Raji (cell line): ENCODE measurements around the gene YJU2.

Experiments
- POLR2A ChIP-seq: IDR thresholded peaks from 2 replicates; pipeline ENCODE4 v1.6.1; 2011; ENCODE audit warnings: low read depth, low read length, control low read depth; ENCODE audit not compliant: insufficient read depth

Gene YJU2

DNA sequence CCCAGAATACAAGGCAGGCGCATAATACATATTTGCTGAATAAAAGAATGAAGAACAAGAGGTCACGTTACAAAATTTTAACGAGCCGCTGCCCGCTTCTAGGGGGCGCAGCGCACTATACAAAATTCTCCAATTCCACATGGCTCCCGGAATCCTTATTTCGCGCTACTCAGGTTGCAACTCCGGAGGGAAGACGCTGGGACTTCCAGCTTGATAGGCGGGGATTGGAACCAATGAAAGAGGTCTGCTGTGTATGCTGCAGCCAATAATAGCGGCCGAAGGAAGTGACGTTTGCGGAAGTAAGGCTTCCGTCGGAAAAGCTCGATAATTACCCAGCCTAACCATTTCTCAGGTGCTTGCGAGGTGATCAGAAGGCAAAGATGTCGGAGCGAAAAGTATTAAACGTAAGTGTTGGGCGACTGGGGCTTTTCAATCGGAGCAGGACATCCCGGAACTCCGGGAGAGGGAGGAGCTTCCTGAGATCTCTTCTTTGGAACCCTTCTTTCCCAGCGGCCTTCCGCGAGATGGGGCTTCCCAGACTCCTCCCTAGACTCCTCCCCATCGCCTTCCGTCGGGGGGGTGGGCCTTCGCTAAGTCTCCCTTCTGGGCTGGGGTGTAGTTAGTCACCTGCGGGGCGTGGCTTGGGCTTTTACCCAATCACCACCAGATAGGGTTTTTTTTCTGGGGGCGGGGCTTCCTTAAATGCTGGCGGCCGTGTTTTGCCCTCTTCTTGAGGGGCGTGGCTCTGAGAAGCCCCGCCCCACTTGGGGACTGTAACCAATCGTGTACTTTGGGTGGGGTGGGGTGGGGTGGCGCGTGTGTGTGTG is at the start of gene YJU2:
YJU2 (plus strand) TSS at position 314 of the 827 bp plus-strand sequence; CDS start at position 381, 67 bp downstream.
- peak; percentile 65 for TF ChIP-seq POLR2A

DNA sequence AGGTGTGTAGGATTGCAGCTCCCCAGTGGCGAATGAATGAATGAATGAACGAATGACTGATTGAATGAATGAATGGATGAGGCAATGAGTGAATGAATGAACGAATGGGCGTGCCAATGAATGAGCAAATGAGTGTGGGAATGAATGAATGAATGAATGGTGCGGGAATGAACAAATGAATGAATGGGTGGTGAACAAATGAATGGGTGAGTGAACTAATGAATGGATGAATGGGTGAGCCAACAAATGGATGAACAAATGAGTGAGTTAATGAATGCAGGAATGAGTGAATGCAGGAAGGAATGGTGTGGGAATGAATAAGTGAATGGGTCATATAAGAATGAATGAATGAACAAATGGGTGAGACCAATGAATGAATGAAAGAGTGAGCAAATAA is 49.7 kb upstream of the YJU2 start:
- TF ChIP-seq POLR2A, result no peak

DNA sequence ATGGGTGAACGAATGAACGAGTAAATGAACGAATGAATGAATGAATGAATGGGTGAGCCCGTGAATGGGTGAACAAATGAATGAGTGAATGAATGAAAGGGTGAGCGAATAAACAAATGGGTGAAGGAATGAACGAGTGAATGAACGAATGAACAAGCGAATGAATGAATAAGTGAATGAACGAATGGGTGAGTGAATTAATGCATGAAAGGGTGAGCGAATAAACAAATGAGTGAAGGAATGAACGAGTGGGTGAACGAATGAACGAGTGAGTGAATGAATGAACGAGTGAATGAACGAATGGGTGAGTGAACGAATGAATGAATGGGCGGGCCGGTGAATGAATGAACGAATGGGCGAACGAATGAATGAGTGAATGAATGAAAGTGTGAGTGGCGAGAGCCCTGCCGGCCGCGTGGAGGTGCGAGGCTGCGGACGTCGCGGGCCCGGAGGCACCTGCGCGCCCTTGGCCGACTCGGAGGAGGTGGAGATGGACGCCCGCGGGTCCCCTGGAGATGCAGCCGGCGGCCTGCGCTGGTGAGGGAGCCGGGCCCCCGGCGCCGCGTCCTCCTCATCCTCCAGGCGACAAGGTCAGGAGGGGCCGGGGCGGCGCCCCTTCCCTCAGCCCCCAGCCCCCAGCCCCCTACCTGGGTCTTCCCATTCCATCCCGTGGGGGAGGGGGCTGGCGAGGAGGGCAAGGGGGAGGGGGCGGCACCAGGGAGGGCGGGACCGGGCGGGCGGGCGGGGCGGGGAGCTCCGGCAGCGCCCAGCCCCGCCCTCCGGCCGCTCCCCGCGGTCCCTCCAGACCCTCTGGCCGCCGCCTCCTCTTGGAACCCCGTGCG is 49.0 kb upstream of the YJU2 start:
- no peak for TF ChIP-seq POLR2A

DNA sequence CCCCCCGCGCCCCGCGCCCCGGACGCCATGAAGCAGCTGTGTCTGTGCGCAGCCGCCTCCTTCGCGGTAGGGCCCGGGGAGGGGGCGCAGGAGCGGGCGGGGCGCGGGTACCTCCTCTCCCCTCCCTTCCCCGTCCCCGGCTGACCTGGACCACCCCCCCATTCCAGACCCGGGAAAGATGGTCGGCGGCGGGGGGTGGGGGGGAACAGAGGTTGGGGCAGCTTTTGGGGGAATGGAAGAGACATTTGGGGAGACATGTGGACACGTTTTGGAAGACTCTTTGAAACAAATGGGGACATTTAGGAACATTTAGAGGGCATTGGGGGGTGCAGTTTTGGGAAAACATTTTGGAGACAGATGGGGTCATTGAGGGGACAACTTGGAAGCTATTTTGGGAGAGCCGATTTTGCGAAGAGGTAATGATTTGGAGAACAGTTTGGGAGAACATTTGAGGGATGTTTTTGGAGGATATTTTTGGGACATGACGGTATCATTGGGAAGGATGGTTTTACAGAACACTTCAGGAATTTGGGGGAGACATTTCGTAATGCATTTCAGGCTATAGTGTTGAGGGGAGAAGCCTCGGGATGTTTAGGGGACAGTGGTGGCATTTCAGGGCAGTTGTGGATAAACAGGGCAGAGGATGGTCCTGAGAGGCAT is 48.3 kb upstream of the YJU2 start:
- no peak for TF ChIP-seq POLR2A

DNA sequence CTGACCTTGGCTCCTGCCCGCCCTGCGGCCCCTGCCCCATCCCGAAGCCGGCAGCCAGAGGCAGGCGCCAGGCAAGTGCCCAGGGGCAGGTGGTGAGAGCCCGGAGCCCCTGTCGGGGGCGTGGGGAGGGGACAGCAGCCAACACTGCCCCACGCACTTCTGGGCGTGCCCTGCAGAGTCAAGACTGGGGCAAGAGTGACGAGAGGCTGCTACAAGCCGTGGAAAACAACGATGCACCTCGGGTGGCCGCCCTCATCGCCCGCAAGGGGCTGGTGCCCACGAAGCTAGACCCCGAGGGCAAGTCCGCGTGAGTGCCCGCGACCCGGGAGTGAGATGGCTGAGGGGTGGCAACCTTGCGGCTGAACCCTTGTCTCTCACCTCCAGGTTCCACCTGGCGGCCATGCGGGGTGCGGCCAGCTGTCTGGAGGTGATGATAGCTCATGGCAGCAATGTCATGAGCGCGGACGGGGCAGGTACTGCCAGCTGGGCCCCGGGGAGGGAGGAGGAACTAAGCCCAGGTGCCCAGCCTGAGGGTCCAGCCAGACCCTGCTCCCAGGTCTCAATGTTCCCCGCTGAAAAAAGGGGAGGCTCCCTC is 47.1 kb upstream of the YJU2 start:
- no peak for TF ChIP-seq POLR2A

DNA sequence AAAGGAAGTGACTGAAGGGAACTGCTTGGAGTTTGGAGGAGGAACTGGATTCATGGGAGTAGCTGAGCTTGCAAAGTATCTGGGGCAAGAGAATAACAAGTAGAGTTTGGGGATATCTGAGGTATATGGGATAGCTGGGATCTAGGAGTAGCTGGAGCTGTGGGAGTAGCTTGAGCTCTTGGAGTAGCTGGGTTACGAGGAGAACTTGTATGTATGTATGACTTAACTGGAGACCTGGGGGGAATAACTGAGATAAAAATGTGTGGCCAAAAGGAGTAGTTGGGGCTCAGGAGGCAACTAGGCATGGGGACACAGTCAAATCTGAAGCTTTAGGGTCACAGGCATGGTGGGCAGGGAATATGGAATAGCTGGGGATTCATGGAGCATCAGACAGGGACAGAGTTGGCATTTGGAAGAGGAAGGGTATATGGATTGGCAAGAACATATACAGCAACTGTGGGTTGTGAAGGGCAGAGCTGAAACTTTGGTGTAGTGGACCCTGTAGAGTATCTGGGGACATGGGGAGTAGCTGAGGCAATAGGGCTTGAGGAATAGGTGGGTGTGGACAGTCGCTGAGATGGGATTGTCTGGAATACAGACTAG is 45.8 kb upstream of the YJU2 start:
- TF ChIP-seq POLR2A, result no peak

DNA sequence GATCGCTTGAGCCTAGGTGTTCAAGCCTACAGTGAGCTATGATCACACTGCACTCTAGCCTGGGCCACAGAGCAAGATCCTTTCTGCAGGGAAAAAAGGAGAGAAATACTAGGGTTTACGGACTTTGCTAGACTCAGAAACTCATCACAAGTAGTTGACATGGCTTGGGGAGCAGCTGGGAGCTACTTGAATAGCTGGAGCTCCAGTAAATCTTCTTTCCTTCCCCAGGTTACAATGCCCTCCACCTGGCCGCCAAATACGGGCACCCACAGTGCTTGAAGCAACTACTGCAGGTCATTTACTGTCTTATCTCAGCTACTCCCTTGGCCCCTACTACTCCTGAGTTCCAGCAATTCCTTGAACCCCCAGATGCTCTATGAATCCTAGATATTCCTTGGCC is 45.1 kb upstream of the YJU2 start:
- no peak for TF ChIP-seq POLR2A

DNA sequence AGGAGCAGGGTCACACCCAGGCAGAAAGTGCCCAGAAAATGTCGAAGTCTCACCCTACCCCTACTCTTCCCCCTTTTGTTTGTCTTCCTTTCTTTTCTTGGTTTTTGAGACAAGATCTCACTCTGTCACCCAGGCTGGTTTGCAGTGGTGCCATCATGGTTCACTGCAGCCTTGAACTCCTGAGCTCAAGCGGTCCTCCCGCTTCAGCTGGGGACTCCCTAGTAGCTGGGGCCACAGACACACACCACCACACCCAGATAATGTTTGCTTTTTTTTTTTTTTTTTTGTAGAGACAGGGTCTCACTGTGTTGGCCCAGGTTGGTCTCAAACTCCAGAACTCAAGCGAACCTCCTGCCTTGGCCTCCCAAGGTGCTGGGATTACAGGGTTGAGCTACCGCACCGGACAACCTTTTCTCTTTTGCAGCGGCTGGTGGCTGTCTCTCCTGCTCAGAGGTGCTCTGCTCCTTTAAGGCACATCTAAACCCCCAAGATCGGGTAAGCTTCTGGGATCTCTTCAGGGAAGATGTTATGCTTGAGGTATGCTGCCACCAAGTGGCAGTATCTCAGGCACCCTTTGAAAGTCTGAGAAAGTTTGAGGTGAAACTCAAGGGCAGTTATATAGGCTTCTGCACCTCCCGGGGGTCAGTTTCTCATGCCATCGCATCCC is 39.9 kb upstream of the YJU2 start:
- TF ChIP-seq POLR2A, result no peak

DNA sequence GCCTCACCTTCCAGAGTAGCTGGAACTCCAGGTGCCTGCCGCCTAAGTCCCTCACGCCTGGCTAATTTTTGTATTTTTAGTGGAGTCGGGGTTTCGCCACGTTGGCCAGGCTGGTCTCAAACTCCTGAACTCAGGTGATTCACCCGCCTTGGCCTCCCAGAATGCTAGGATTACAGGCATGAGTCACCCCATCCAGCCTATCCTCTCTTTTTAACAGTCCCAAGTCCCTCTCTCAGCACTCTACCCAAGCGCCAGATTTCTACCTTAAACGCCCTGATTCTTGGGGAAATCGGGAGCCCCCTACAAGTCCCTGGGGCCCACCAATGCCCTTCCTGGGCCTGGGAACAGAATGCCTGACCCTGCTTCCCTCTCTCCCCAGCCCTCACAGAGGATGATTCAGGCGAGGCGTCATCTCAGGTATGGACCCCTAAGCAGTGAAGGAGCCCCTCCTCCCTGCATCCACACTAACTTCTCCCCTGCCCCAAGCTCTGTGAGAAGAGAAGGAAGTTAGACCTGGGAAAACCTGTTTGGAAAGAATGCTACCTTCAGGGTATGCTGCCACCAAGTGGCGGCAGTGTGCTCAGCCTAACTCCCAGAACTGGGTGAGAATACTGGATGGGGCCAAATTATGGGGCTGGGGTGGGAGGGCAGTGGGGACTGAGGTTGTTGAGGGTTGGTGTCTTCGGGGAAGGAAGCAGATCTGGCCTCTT is 38.3 kb upstream of the YJU2 start:
- TF ChIP-seq POLR2A, result no peak

DNA sequence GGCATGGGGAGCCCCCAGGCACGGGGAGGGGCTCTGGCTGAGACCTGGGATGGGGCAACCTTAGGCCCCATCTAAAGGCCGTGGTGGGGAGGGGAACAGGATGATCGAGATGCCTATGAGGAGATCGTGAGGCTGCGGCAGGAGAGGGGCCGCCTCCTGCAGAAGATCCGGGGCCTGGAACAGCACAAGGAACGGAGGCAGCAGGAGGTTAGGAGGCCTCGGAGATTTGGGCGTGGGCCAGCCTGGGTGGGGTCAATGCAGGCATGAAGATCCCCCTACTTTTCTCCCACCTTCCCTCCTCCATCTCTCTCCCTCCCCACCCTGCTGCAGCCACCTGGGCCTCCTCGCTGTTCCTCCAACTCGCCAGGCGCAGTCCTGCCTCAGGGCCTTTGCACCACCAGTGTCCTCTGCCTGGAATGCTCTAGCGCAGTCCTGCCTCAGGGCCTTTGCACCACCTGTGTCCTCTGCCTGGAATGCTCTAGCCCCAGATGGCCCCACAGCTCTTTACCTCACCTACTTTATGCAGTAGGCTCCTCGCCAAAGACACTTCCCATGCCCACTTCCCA is 36.6 kb upstream of the YJU2 start:
- no peak for TF ChIP-seq POLR2A

DNA sequence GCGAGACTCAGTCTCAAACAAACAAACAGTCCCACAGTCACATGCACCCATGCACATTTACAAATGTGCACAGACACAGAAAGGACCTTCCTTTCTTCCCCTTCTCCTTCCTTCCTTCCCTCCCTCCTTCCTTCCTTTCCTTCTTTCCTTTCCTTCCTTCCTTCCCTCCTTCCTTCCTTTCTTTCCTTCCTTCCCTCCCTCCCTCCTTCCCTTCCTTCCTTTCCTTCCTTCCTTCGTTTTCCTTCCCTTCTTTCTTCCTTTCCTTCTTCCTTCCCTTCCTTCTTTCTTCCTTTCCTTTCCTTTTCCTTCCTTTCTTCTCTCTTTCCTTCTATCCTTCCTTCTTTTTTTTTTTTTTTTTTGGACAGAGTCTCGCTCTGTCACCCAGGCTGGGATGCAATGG is 33.8 kb upstream of the YJU2 start:
- no peak for TF ChIP-seq POLR2A

DNA sequence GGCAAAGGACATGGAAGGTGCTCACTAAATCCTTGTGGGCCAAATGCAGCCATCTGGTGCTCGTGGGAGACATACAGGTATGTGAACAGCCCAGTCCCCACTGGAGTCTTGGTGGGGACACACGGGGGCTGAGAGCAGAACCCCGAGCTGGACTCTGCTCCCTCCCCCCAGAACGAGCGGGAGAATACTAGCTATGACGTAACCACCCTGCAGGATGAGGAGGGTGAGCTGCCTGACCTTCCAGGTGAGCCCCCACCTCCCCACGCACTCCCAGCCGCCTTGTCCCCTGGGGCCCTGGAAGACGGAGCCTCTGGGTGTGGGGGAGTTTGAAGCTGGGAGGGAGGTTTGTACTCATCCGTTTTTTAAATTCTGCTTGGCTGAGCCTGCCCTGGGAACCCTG is 31.1 kb upstream of the YJU2 start:
- no peak for TF ChIP-seq POLR2A

DNA sequence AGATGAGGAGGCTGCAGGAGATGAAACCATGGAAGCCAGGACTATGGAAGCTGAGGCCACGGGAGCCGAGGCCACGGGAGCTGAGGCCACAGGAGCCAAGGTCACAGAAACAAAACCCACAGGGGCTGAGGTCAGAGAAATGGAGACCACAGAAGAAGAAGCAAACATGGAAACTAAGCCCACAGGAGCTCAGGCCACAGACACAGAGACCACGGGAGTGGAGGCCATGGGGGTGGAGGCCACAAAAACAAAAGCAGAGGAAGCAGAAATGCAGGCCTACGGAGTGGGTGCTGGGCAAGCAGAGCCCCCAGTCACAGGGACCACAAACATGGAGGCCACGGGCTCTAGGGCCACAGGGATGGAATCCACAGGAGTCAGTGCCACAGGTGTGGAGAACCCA is 30.0 kb upstream of the YJU2 start:
- no peak for TF ChIP-seq POLR2A
